HFF-Myc (cell line): Measurements from ENCODE around the gene ATG10.
"Not testable (repeated sequence)": the region's sequence is repeated elsewhere in the genome, so short reads cannot be mapped to it uniquely, and the experiment has no call there.

ENCODE experiments used
- DNase-seq: peaks from one replicate; pipeline ENCODE4 v3.0.0-alpha.2; 2011; ENCODE audit warnings: low read depth; ENCODE audit errors: extremely low read depth
- H3K4me3 ChIP-seq: replicated peaks from 2 replicates; pipeline ENCODE4 v1.5.1; 2011; ENCODE audit warnings: low read depth, mild to moderate bottlenecking, control low read depth, low read length
- CTCF ChIP-seq: IDR thresholded peaks from 2 replicates; pipeline ENCODE4 v1.5.1; 2012; ENCODE audit warnings: mild to moderate bottlenecking, low read depth, low read length, control low read depth; ENCODE audit errors: missing control alignments

Gene ATG10

GRCh38 chr5:81936750-81937149, 35.1 kb upstream of the ATG10 start:
- no peak overlapping the region for H3K4me3 ChIP-seq
- no peak for DNase-seq
- no peak for TF ChIP-seq CTCF

- H3K4me3 ChIP-seq = no peak overlapping the region
- no peak for DNase-seq
- no peak for TF ChIP-seq CTCF
Observed at GRCh38 chr5:81942746-81943145, 29.1 kb upstream of the ATG10 start.

- DNase-seq = no peak
- no peak for TF ChIP-seq CTCF
- H3K4me3 ChIP-seq = no peak overlapping the region
Observed at GRCh38 chr5:81948349-81948748, 23.5 kb upstream of the ATG10 start.

- no peak for DNase-seq
- TF ChIP-seq CTCF = no peak
- no peak overlapping the region for H3K4me3 ChIP-seq
Observed at GRCh38 chr5:81949462-81949861, 22.4 kb upstream of the ATG10 start.

- TF ChIP-seq CTCF = no peak
- H3K4me3 ChIP-seq = no peak overlapping the region
- DNase-seq = no peak
Observed at GRCh38 chr5:81950996-81951395, 20.8 kb upstream of the ATG10 start.

GRCh38 chr5:81954796-81955195, 17.0 kb upstream of the ATG10 start:
- not testable (repeated sequence) for DNase-seq, H3K4me3 ChIP-seq

- DNase-seq, H3K4me3 ChIP-seq: not testable (repeated sequence)
Observed at GRCh38 chr5:81958129-81958528, 13.7 kb upstream of the ATG10 start.

- no peak for DNase-seq
- no peak overlapping the region for H3K4me3 ChIP-seq
- no peak for TF ChIP-seq CTCF
Observed at GRCh38 chr5:81961651-81962440, 10.0 kb upstream of the ATG10 start.
